ENCODE data around the gene BARHL2. TPM values are rescaled to one million over a fixed set of nuclear protein-coding genes. Genes with fewer than 3 reads are reported as not detected.

Gene BARHL2
- total and polyA plus RNA-seq, 2 of the 4 experiments (the other 2 are of a cell fraction): not detected

DNA sequence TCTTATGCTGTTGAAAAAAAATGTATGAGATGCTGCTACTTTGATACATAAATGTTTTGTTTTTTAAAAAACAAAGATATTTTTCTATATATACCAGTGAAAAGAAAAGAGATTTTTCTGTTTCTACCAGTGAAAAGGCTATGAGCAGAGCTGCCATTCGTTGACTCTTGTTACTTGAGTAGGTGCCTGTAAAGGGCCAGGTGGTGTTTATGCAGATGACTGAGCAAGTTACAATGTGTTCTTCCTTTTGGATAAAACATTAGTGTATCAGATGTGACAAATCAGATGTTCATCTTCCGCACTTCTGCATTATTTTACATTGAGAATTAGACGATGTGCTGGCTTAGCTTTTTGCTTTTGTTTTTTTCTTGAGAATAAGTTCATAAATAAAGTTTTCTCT lies 45.4 kb downstream of the BARHL2 start:
- Histone ChIP-seq H3K56ac (ENCODE audit: extremely low read depth, insufficient read depth, low read length) (no peak overlapping the region), H3K27me3 (ENCODE audit: control insufficient read depth, insufficient read depth, low read length) (no peaks in the 10 kb centered on the region), H4K5ac (ENCODE audit: low read depth, low read length) (no peak overlapping the region), H4K8ac (ENCODE audit: low read depth in 2 of 2, low read length in 2 of 2) (no peak overlapping the region), H2BK15ac (ENCODE audit: low read depth, low read length) (no peak overlapping the region), H2BK20ac (ENCODE audit: low read depth, low read length) (no peak overlapping the region), H3K27ac (ENCODE audit: insufficient read depth, low read length) (no peak overlapping the region), H3K9me1 (ENCODE audit: insufficient read depth, low read length) (no peaks in the 10 kb centered on the region), H2BK5ac (ENCODE audit: low read depth, low read length, poor library complexity, severe bottlenecking) (no peak overlapping the region), H2AFZ (replicated peaks; ENCODE audit: low read length, poor library complexity) (no peak overlapping the region), H3K9ac (ENCODE audit: low read depth, low read length) (no peak overlapping the region), H3K4me1 (ENCODE audit: control insufficient read depth, insufficient read depth, low read length) (no peaks in the 10 kb centered on the region), H2AK5ac (ENCODE audit: low read depth, low read length) (no peak overlapping the region), H4K20me1 (ENCODE audit: insufficient read depth, low read length) (no peaks in the 10 kb centered on the region), H3K18ac (ENCODE audit: low read depth, low read length) (no peak overlapping the region), H3K4ac (ENCODE audit: low read depth, low read length) (no peak overlapping the region), H3K4me2 (ENCODE audit: low read depth, low read length) (no peak overlapping the region), H3K4me3 (ENCODE audit: insufficient read depth, low read depth, low read length) (no peak overlapping the region), H3K36me3 (ENCODE audit: control insufficient read depth, insufficient read depth, low read length) (no peaks in the 10 kb centered on the region), H3K79me1 (ENCODE audit: low read depth in 1 of 2, low read length in 2 of 2) (no peaks in the 10 kb centered on the region), H3K23ac (ENCODE audit: low read depth, low read length) (no peak overlapping the region), H3K14ac (replicated peaks; ENCODE audit: low read depth, low read length) (no peak overlapping the region), H4K91ac (ENCODE audit: insufficient read depth, low read depth, low read length) (no peak overlapping the region), H2AK9ac (replicated peaks; ENCODE audit: low read depth, low read length, poor library complexity) (no peak overlapping the region), H2BK120ac (ENCODE audit: low read depth, low read length) (no peak overlapping the region), H3K9me3 (ENCODE audit: control insufficient read depth, insufficient read depth, low read length) (no peaks in the 10 kb centered on the region)
- POLR2A ChIA-PET (ENCODE audit: unreplicated experiment): no interaction called here
- ATAC-seq (ENCODE audit: low read depth): no peak
- TF ChIP-seq MAZ (IDR thresholded peaks at IDR 0.05; ENCODE audit: borderline replicate concordance, low read depth, low read length) (no peak), POLR2A (IDR thresholded peaks at IDR 0.05; ENCODE audit: low read depth, low read length) (no peak), MXI1 (IDR thresholded peaks at IDR 0.05; ENCODE audit: borderline replicate concordance, low read depth, low read length) (no peak), CEBPB (IDR thresholded peaks at IDR 0.05; ENCODE audit: low read depth, low read length) (no peak), NFE2L2 (IDR thresholded peaks at IDR 0.05; ENCODE audit: low read depth, low read length) (no peak), FOS (IDR thresholded peaks at IDR 0.05; ENCODE audit: low read depth, low read length) (no peak), BHLHE40 (IDR thresholded peaks at IDR 0.05; ENCODE audit: low read depth, low read length) (no peak), RCOR1 (IDR thresholded peaks at IDR 0.05; ENCODE audit: insufficient replicate concordance, low read length) (no peak), CHD1 (IDR thresholded peaks at IDR 0.05; ENCODE audit: low read depth, low read length) (no peak), RFX5 (IDR thresholded peaks at IDR 0.05; ENCODE audit: low read depth, low read length) (no peak), RAD21 (IDR thresholded peaks at IDR 0.05; ENCODE audit: low read length) (no peak)
- TF ChIP-seq, protein P1, sequence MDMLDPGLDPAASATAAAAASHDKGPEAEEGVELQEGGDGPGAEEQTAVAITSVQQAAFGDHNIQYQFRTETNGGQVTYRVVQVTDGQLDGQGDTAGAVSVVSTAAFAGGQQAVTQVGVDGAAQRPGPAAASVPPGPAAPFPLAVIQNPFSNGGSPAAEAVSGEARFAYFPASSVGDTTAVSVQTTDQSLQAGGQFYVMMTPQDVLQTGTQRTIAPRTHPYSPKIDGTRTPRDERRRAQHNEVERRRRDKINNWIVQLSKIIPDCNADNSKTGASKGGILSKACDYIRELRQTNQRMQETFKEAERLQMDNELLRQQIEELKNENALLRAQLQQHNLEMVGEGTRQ (IDR thresholded peaks at IDR 0.05; ENCODE audit: low read depth, low read length): no peak
- TF ChIP-seq, protein P2, sequence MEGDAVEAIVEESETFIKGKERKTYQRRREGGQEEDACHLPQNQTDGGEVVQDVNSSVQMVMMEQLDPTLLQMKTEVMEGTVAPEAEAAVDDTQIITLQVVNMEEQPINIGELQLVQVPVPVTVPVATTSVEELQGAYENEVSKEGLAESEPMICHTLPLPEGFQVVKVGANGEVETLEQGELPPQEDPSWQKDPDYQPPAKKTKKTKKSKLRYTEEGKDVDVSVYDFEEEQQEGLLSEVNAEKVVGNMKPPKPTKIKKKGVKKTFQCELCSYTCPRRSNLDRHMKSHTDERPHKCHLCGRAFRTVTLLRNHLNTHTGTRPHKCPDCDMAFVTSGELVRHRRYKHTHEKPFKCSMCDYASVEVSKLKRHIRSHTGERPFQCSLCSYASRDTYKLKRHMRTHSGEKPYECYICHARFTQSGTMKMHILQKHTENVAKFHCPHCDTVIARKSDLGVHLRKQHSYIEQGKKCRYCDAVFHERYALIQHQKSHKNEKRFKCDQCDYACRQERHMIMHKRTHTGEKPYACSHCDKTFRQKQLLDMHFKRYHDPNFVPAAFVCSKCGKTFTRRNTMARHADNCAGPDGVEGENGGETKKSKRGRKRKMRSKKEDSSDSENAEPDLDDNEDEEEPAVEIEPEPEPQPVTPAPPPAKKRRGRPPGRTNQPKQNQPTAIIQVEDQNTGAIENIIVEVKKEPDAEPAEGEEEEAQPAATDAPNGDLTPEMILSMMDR (conservative IDR thresholded peaks at IDR 0.05; ENCODE audit: low read depth, low read length): no peak
- TF ChIP-seq, protein P3, sequence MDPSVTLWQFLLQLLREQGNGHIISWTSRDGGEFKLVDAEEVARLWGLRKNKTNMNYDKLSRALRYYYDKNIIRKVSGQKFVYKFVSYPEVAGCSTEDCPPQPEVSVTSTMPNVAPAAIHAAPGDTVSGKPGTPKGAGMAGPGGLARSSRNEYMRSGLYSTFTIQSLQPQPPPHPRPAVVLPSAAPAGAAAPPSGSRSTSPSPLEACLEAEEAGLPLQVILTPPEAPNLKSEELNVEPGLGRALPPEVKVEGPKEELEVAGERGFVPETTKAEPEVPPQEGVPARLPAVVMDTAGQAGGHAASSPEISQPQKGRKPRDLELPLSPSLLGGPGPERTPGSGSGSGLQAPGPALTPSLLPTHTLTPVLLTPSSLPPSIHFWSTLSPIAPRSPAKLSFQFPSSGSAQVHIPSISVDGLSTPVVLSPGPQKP (IDR thresholded peaks at IDR 0.05; ENCODE audit: borderline replicate concordance, low read depth, low read length): no peak
- dilution Hi-C loops (cut with HindIII; ENCODE audit: low sequenced_read_pairs, unreplicated experiment) (no loop called here), in situ Hi-C loops (cut with MboI; ENCODE audit: low sequenced_read_pairs) (no loop called here), intact Hi-C loops (cut with micrococcal nuclease) (no loop called here)
- WGBS, 2 experiments (ENCODE audit: extremely low coverage in 2 of 2, insufficient read length in 1 of 2): no CpG with 5 or more reads among the region's 3 CpGs
- no TSS peak for BruUV-seq (replicated peaks)
- DNase-seq: no peak
- CTCF ChIA-PET: no interaction called here

Data from IMR-90 (cell line).